T-helper 2 cell treated with Interferon-gamma antibody and Interleukin-4, amounts not matched to agents 100 ng/mL and 5 ng/mL, for 36 hours (primary cell): ENCODE data around the gene DOK7. TPM values are rescaled to one million over a fixed set of nuclear protein-coding genes. Genes with fewer than 3 reads are reported as not detected.

Experiments
- intact Hi-C: fragments of 100-400 bp; cut with micrococcal nuclease; formaldehyde crosslinking; loops from one replicate; pipeline ENCODE4 v1.15.1; 2023
- total RNA-seq: library from RNA; stranded (reverse); gene quantifications from 2 replicates; pipeline ENCODE4 v1.2.3, GENCODE V29; 2022

The DOK7 gene
- total RNA-seq, 1 donor from 2014 or later, result not detected

DNA sequence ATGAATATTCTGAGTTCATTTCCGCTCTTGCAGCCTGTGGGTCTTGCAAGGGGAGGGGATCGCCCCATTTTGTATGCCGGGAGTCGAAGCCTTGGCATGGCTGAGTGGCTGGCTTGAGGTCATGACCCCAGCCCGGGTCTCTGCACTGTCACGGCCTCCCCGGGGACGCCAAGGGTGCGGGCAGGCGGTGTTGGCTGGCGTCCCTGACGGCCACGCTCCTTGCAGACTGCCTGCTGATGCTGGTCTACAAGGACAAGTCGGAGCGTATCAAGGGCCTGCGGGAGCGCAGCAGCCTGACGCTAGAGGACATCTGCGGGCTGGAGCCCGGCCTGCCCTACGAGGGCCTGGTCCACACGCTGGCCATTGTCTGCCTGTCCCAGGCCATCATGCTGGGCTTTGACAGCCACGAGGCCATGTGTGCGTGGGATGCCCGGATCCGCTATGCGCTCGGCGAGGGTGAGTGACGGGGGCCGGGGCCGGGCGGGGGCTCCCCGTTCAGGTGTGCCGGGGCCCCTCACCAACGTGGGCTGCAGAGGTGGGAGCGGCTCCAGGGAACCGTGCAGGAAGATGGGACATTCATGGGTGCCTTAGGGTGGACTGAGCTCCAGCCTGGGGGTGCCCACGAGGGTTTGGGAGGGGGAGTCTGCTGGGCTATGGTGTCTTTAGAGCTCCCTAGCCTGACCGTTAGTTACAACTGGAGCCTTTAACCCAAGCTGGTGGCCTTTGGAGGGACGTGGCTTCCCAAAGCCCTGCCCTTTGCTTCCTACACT is 10.3 kb downstream of the DOK7 start:
- intact Hi-C loops, result no loop called here

- intact Hi-C loops, result no loop called here
Measured at GRCh38 chr4:3473996-3474765, 11.1 kb downstream of the DOK7 start.

DNA sequence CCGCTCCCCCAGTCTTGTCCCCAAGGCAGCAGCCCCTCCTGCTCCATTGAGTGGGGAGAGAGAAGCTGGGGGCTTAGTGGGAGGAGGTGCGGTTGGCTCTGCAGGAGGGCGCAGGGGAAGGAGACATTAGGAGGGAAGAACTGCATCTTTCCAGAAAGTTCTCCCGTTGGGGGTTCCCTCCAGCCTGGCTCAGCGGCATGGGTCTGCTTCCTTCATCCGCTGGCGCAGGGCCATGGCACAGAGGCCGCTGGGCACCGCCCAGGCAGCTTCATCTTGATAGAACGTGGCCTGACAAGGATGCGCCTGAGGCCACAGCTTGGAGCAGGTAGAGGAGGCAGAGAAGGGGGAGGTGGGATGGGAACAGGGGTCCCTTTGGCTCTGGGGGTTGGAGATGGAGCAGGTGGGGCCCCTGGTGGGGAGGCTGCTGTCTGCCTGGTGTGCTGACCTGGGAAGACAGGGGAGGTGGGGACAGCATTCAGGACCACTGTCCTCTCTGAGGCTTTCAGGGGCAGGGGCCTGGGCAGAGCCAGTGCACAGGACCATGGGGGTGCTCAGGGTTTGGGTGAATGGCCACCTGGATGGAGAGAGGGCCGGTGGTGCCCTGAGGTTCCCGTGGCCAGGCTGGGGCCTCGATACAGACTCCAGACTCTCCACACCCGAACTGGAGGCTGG is 12.1 kb downstream of the DOK7 start:
- intact Hi-C loops, result no loop called here

DNA sequence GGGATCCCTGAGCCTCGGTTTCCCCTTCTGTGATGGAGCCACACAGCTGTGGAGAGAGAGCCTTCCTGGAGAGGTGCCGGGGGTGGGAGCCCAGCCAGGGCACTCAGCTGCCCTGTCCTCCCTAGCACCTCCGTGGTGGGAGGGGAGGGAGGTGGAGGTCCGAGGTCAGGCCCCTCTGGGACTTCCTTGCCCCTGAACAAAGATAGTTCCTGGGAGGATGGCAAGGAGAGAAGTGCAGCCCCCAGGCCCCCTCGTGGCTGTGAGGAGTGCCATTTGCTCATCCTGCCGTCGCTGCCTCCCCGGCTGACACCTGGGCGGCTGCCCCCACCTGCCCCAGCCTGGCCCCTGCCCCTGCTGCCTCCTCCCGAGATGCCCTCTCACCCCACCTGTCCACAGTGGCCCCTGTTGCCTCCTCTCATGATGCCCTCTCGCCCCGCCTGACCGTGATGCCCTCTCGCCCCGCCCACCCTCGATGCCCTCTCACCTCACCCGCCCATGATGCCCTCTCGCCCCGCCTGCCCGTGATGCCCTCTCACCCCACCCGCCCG is 12.7 kb downstream of the DOK7 start:
- intact Hi-C loops, result no loop called here

- intact Hi-C loops, result no loop called here
Measured at GRCh38 chr4:3476341-3476747, 13.2 kb downstream of the DOK7 start.

DNA sequence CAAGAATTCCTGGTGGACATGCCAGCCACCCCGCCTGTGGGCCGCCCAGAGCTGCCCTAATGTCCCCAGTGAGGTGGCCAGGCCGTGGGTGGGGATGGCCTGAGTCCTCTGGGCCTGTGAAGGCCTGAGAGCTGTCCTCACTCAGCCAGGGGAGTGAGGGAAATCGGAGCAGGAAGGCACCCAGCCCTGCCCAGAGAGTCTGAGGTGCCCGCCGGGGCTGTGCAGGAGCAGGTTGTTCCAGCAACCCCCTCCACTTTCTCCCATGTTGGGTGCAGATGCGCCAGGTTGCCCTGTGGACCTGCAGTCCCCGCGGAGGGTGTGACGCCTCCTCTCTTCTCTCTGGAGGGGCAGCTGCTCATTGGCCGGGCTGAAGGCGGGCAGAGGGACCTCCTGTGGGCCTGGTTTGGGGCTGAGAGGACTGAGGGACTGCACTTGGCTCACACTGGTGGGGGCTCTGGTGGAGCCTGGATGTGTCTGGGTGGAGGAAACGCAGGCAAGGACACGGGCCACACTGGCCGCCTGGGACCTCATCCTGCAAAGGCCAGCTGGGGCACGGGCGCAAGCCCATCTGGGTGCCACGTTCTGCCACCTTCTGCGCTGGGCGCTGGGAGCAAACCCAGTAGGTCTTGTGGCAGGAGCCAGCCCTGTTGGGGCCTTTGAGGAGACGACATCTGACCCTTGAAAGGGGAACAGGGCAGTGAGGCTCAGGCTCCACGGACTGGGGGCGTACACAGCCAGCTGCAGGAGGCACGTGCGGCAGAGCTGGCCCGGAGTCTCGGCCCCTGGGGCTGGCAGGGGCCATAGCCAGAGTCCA is 14.0 kb downstream of the DOK7 start:
- intact Hi-C loops, result no loop called here

DNA sequence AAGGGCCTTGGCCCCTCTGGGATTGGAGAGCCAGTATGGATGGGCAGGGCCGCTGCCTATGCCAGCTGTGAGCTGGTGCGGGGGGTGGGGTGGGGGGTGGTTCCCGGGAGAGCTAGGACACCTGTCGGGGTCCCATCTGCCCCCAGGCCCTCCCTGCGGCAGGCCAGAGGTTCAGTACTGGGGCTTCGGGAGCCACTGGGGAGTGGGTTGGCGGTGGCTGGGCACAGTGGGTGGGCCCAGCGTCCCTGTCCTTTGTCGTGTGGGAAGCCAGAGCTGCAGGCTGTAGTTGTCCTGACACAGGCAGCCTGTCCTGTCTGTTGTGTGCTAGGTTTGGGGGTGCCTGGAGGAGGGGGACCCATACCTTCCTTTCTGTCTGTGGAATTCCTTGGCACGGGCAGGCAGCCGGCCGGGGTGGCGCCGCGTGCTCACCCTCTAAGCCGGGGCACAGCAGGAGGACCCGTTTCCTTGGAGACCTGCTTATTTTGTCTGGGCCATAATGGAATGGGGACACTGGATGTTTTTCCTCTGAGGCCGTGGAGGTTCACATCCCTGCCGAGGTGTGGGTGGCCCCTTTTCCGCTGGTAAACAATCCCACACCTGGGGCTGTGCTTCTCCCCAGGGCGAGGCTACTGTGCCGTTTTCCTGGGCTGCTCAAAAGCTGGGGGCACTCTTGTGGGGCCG is 14.8 kb downstream of the DOK7 start:
- intact Hi-C loops, result no loop called here

GRCh38 chr4:3478446-3479357 is 15.6 kb downstream of the DOK7 start:
- intact Hi-C loops, result no loop called here

GRCh38 chr4:3479358-3480101 is 16.4 kb downstream of the DOK7 start:
- intact Hi-C loops, result loop anchor here (1.0 to 2.0 kb wide), 2 partner anchors 133 to 373 kb away; no protein-coding TSS in a partner anchor

- intact Hi-C loops, result loop anchor here (1.0 to 2.0 kb wide), 2 partner anchors 134 to 374 kb away; no protein-coding TSS in a partner anchor
Measured at GRCh38 chr4:3480528-3481112, 17.5 kb downstream of the DOK7 start.

DNA sequence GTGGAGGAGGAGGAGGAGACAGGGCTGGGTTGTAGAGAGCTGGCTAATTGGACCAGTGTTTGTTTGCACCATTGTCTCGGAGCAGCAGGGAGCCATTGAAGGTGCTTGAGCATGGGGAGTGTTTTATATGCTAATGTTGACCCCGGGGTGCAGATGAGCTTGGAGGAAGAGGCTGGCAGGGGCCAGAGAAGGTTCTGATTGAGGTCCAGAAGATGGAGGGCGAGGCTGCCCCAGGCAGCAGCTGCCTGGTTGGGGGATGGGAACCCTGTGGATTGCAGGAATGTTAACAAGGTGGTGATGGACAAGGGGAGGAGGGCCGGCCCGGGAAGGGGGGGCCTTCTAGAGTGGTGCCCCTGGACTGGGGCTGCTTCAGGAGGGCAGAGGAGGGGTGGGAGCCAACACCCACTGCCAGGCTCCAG is 18.0 kb downstream of the DOK7 start:
- intact Hi-C loops, result loop anchor here (2.0 kb wide), 1 partner anchor 134 kb away; no protein-coding TSS in a partner anchor

- intact Hi-C loops, result loop anchor here (2.0 kb wide), 1 partner anchor 135 kb away; no protein-coding TSS in a partner anchor
Measured at GRCh38 chr4:3481783-3482393, 18.8 kb downstream of the DOK7 start.

DNA sequence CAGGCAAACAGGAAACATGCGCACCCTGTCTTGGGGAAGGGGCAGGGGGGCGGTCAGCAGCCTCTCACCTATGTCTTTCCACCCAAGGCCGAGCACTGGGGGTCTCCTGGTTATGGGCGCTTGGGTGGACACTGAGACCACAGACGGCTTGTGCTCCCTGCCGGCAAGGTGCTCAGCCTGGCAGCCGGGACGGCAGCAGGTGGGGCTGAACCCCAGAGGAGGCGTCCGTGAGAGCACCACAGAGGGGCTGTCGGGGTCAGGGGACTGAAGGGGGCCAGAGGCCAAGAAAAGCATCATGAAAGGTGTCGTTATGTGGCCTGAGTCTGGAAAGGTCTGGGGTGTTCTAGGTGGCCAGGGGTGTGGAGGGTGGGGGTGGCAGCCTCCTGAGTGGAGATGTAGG is 19.6 kb downstream of the DOK7 start:
- intact Hi-C loops, result no loop called here

DNA sequence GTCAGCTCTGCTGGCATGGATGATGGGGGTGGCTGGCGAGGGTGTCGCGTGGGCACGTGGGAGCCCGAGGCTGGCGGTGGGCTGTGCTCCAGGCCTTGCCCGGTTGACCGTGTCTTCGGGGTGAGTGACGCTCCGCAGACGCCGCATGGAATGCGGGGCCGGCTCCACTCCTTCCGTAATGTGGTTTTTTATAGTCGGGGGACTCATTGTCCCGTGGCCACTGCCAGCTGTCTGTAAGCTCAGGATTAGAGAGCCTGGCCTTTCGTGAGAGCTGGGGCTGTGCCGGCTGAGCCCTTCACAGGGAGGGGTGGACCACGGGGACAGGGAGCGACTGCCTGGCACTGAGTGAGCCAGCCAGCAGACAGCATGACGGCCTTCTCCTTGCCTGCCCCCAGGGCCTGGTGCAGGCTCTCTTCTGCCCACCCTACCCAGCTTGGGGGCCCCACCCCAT is 20.4 kb downstream of the DOK7 start:
- intact Hi-C loops, result no loop called here

DNA sequence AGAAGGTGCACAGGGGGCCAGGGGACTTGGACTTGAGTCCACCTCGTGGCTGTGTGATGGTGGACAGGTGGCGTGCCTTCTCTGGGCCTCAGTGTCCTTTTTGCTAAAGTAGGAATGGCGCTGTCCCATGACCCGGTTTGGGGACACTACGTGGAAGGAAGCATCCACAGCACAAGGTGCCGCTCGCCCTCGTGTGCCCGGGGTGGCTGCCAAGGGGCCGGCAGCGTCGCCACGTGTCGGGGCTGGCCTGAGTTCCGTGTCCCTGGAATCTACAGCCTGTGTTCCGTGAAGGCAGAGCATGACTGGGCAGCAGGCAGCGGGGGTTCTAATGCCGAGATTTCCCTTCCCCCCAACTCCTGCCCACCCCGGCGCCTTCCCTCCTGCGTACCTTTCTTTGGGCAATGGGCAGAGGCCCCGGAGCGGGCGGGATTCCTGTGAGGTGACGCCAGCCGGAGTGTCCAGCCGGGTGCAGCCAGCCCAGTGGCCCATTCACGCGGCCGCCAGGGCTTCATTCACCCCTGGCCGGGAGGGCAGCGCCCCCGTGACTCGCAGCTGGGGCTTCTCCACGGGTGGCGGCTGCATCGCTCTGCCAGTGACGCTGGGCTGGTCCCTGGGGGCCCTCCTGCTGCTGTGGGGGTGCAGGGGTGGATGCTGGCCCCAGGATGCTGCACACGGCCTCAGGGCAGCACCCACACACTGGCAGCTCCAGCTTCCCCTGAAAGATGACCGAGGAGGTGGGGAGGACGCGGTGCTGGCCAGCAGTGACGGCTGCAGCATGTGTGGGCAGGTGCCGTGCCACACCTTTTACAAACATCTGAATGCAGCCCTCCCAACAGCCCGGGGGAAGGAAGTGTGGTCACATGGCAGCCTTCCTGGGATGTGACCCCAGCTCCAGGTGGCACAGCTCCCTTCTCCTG is 21.2 kb downstream of the DOK7 start:
- intact Hi-C loops, result no loop called here
